Kidney (tissue), 14 donors: ENCODE measurements around the gene BAIAP2L2. TPM values are rescaled to one million over a fixed set of nuclear protein-coding genes. Genes with fewer than 3 reads are reported as not detected.
A peak's percentile ranks its signal among the peaks of the same experiment; 100 is the strongest.
"Not testable (repeated sequence)": the region's sequence is repeated elsewhere in the genome, so short reads cannot be mapped to it uniquely, and the experiment has no call there.

Experiments
- DNase-seq, 5 donors: peaks; one replicate each; pipeline ENCODE4 v3.0.0-alpha.2; 2013 to 2020
- FAIRE-seq: peaks from 2 replicates; lab custom pipeline; 2012; peaks lifted over from hg19 to GRCh38; lab: Jason Lieb, UNC
- H3K27ac ChIP-seq, 2 donors: one replicate each; pipeline ENCODE4 v1.7.0; 2013; ENCODE audit warnings: low read depth in 2 of 2, low read length in 2 of 2, inconsistent platforms in 1 of 2
- H3K27me3 ChIP-seq: one replicate; pipeline ENCODE4 v1.7.1; 2013; ENCODE audit warnings: low read length, inconsistent platforms; ENCODE audit not compliant: control insufficient read depth, insufficient read depth
- H3K36me3 ChIP-seq, 3 donors: one replicate each; pipeline versions ENCODE4 v1.7.0 to v1.7.1; 2013; ENCODE audit warnings: low read length in 3 of 3, control low read depth in 1 of 3, inconsistent platforms in 1 of 3; ENCODE audit not compliant: insufficient read depth in 3 of 3, control insufficient read depth in 2 of 3
- H3K4me1 ChIP-seq, 3 donors: one replicate each; pipeline versions ENCODE4 v1.7.0 to v1.7.1; 2013; ENCODE audit warnings: low read length in 3 of 3, inconsistent platforms in 1 of 3, low read depth in 1 of 3; ENCODE audit not compliant: control insufficient read depth in 2 of 3, insufficient read depth in 2 of 3
- H3K4me3 ChIP-seq, 3 donors: one replicate each; pipeline versions ENCODE4 v1.7.0 to v1.8.1; 2013; ENCODE audit warnings: low read length in 3 of 3, control low read depth in 1 of 3, inconsistent platforms in 1 of 3
- H3K9ac ChIP-seq, 3 donors: one replicate each; pipeline versions ENCODE4 v1.7.0 to v1.7.1; 2013; ENCODE audit warnings: low read length in 3 of 3, control low read depth in 1 of 3, inconsistent platforms in 1 of 3
- H3K9me3 ChIP-seq, 3 donors: one replicate each; pipeline versions ENCODE4 v1.7.0 to v1.7.1; 2013; ENCODE audit warnings: low read length in 3 of 3, control low read depth in 1 of 3, inconsistent platforms in 1 of 3; ENCODE audit not compliant: control insufficient read depth in 2 of 3, insufficient read depth in 1 of 3
- intact Hi-C: fragments of 100-400 bp; cut with DNase I; formaldehyde crosslinking; loops from one replicate; pipeline ENCODE4 v1.11.1; 2022
- polyA plus RNA-seq: library from polyadenylated mRNA; stranded (reverse); fragments of 350-450 nt; fragmentation: Illumina TruSeq; extraction: RNeasy Lipid Tissue Mini Kit (QIAGEN cat#74804); gene quantifications from one replicate; pipeline ENCODE4 v1.2.3, GENCODE V29; 2014; ENCODE audit warnings: low read depth, low replicate concordance; ENCODE audit not compliant: insufficient read depth
- total RNA-seq: library from RNA; stranded (reverse); fragmentation: NEBNext Ultra II Directional; extraction: Animal tissue kit (Norgen Biotek cat#: 25700); gene quantifications from one replicate; pipeline ENCODE4 v1.2.1, GENCODE V29; 2021
- TF ChIP-seq, protein P1 (sequence below): IDR thresholded peaks from 3 replicates; pipeline ENCODE4 v1.5.1; 2012; ENCODE audit warnings: mild to moderate bottlenecking, moderate library complexity, borderline replicate concordance; ENCODE audit not compliant: insufficient read depth; ENCODE audit errors: extremely low read depth
- donor health status: control.
- donor health status: control.
- donor health status: control.
- donor health status: control.
- donor health status: control.
- donor health status: DM: yes; HTN: yes; CAD: no.
- donor health status: Normal renal cell carcinoma (clear cell type).

Gene BAIAP2L2
- total and polyA plus RNA-seq, 2 donors from 2014 or later, result 9.7 to 27.8 TPM

DNA sequence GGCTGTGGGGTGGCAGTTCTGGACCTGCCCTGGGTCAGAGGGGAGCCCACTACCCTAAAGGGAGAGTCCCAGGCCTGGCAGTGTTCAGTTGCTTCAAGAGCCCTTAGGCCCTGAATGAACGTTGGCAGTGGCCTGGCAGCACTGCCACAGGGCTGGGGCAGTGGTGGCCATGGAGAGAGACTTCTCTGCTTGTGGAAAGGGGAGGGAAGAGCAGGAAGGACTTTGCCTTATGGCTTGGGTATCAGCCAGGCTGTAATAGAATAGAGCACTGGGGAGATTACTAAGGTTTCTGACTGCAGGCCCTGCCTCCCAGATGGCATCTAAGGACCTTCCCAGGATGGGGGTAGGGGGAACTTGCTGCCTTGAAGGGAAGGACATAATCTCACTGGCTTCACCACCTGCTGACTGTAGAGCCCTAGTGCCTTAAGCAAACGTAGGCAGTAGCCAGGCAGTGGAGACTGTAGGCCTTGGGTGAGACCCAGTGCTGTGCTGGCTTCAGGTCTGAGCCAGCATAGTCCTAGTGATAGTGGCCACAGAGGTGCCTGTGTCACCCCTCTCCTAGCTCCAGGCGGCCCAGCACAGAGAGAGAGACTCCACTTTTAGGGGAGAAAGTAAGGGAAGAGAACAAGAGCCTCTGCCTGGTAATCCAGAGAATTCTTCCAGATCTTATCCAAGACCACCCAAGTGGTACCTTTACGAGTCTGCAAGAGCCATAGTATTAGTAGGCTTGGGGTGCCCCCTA, 43.5 kb upstream of the BAIAP2L2 start:
- intact Hi-C loops, result no loop called here
- H3K4me1 ChIP-seq, result peaks cover 0 to 3% (median 0%) of the 10 kb centered on the region in 3 donors
- no peak overlapping the region for H3K9ac ChIP-seq
- no peaks in the 10 kb centered on the region for H3K36me3 ChIP-seq
- H3K27me3 ChIP-seq, result no peaks in the 10 kb centered on the region
- H3K4me3 ChIP-seq, result no peak overlapping the region
- H3K9me3 ChIP-seq, result no peaks in the 10 kb centered on the region
- DNase-seq (peak in 3 of 5 donors; percentile 13 to 42 (median 16)), FAIRE-seq (no peak)
- TF ChIP-seq, protein P1, sequence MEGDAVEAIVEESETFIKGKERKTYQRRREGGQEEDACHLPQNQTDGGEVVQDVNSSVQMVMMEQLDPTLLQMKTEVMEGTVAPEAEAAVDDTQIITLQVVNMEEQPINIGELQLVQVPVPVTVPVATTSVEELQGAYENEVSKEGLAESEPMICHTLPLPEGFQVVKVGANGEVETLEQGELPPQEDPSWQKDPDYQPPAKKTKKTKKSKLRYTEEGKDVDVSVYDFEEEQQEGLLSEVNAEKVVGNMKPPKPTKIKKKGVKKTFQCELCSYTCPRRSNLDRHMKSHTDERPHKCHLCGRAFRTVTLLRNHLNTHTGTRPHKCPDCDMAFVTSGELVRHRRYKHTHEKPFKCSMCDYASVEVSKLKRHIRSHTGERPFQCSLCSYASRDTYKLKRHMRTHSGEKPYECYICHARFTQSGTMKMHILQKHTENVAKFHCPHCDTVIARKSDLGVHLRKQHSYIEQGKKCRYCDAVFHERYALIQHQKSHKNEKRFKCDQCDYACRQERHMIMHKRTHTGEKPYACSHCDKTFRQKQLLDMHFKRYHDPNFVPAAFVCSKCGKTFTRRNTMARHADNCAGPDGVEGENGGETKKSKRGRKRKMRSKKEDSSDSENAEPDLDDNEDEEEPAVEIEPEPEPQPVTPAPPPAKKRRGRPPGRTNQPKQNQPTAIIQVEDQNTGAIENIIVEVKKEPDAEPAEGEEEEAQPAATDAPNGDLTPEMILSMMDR, result no peak
- no peak overlapping the region for H3K27ac ChIP-seq

DNA sequence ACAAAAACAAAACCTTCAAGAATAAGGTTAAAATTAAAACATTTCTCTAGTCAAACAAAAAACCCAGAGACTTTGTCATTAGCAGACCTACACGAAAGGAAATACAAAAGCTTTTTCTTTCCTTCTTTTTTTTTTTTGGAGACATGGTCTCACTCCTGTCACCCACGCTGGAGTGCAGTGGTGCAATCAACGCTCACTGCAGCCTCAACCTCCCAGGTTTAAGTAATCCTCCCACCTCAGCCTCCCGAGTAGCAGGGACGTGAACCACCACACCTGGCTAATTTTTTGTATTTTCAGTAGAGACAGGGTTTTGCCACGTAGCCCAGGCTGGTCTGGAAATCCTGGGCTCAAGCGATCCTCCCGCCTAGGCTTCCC, 40.6 kb upstream of the BAIAP2L2 start:
- Histone ChIP-seq H3K4me3 (no peak overlapping the region), H3K27me3 (no peaks in the 10 kb centered on the region), H3K36me3 (no peaks in the 10 kb centered on the region), H3K4me1 (peaks cover 0 to 6% (median 5%) of the 10 kb centered on the region in 3 donors), H3K9me3 (no peaks in the 10 kb centered on the region), H3K27ac (no peak overlapping the region), H3K9ac (no peak overlapping the region)
- TF ChIP-seq, protein P1, result no peak
- no peak for FAIRE-seq
- intact Hi-C loops, result no loop called here
- peak in 2 of 5 donors; percentile 2 to 4 for DNase-seq

DNA sequence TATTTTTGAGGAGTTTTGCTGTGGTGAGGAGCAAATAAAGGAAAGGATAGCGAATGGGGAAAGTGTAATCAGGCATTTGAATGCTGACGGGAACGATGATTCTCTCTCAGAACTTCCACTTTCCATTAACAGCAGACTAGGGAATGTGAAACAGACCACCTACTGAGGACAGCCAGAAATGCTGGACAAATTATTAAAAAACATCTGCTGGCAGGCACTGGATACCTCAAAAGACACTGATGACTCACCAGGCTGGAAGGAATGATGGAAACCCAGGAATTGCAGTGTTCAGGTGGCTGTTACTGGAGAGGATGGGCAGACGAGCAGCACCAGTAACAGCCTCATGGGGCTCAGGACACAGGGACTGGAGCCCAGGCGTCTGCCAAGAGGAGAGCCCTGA, 37.8 kb upstream of the BAIAP2L2 start:
- no peak for FAIRE-seq
- no peaks in the 10 kb centered on the region for H3K9me3 ChIP-seq
- peaks cover 0 to 5% (median 3%) of the 10 kb centered on the region in 3 donors for H3K4me1 ChIP-seq
- intact Hi-C loops, result no loop called here
- H3K4me3 ChIP-seq, result no peak overlapping the region
- H3K36me3 ChIP-seq, result no peaks in the 10 kb centered on the region
- DNase-seq, result peak in 2 of 5 donors; percentile 4 to 5
- H3K27me3 ChIP-seq, result no peaks in the 10 kb centered on the region
- TF ChIP-seq, protein P1, result no peak
- no peak overlapping the region for H3K27ac ChIP-seq
- no peak overlapping the region for H3K9ac ChIP-seq

DNA sequence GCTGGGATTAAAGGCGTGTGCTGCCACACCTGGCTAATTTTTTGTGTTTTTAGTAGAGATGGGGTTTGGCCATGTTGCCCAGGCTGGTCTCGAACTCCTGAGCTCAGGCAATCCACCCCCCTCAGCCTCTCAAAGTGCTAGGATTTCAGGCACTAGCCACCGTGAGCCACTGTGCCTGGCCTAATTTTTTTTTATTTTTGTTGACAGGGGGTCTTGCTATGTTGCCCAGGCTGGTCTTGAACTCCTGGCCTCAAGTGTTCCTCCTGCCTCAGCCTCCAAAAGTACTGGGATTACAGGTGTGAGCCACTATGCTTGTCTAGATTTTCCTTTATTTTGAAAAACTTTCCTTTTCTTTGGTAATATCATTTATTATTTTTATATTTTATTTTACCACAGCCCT, 35.7 kb upstream of the BAIAP2L2 start:
- H3K27me3 ChIP-seq, H3K9ac ChIP-seq, H3K4me3 ChIP-seq, FAIRE-seq, H3K9me3 ChIP-seq, H3K36me3 ChIP-seq, intact Hi-C loops, H3K27ac ChIP-seq, H3K4me1 ChIP-seq: not testable (repeated sequence)
- peak in 1 of 5 donors; percentile 6 for DNase-seq
